Liver (tissue), 9 donors: ENCODE results near the gene CRYBG2. TPM values are rescaled to one million over a fixed set of nuclear protein-coding genes. Genes with fewer than 3 reads are reported as not detected.

ENCODE experiments used
- DNase-seq: peaks from one replicate; pipeline ENCODE4 v3.0.0-alpha.2; 2017; ENCODE audit warnings: low spot score
- H3K27ac ChIP-seq, 2 donors: one replicate each; pipeline ENCODE4 v1.7.0; 2013; ENCODE audit warnings: inconsistent platforms in 2 of 2, low read length in 2 of 2, control low read depth in 1 of 2, low read depth in 1 of 2, mild to moderate bottlenecking in 1 of 2
- H3K27me3 ChIP-seq, 4 donors: one replicate each; pipeline versions ENCODE4 v1.6.1 to v1.7.0; 2013; ENCODE audit warnings: low read length in 3 of 4, inconsistent platforms in 1 of 4, mild to moderate bottlenecking in 1 of 4, moderate library complexity in 1 of 4; ENCODE audit not compliant: control insufficient read depth in 4 of 4, insufficient read depth in 4 of 4
- H3K36me3 ChIP-seq, 4 donors: one replicate each; pipeline versions ENCODE4 v1.6.1 to v1.7.0; 2013; ENCODE audit warnings: low read length in 3 of 4, mild to moderate bottlenecking in 3 of 4, low read depth in 1 of 4, moderate library complexity in 1 of 4; ENCODE audit not compliant: control insufficient read depth in 4 of 4, insufficient read depth in 3 of 4
- H3K4me1 ChIP-seq, 4 donors: one replicate each; pipeline versions ENCODE4 v1.6.1 to v1.7.0; 2013; ENCODE audit warnings: low read length in 3 of 4, mild to moderate bottlenecking in 3 of 4, moderate library complexity in 1 of 4; ENCODE audit not compliant: control insufficient read depth in 4 of 4, insufficient read depth in 4 of 4
- H3K4me3 ChIP-seq, 3 donors: one replicate each; pipeline versions ENCODE4 v1.6.1 to v1.7.0; 2013; ENCODE audit warnings: low read length in 3 of 3, control low read depth in 1 of 3, low read depth in 1 of 3, mild to moderate bottlenecking in 1 of 3
- H3K9ac ChIP-seq, 2 donors: one replicate each; pipeline ENCODE4 v1.7.0; 2013; ENCODE audit warnings: low read length in 2 of 2, mild to moderate bottlenecking in 2 of 2, moderate library complexity in 2 of 2, control low read depth in 1 of 2, low read depth in 1 of 2
- H3K9me3 ChIP-seq, 4 donors: one replicate each; pipeline versions ENCODE4 v1.6.1 to v1.7.0; 2013; ENCODE audit warnings: low read length in 3 of 4; ENCODE audit not compliant: control insufficient read depth in 4 of 4
- EGR1 ChIP-seq, 2 donors: IDR thresholded peaks; 2 replicates each; pipeline ENCODE4 v1.6.1; 2016 to 2018; ENCODE audit warnings: antibody characterized with exemption in 2 of 2, low read depth in 2 of 2
- FOXA1 ChIP-seq: IDR thresholded peaks from 2 replicates; pipeline ENCODE4 v1.6.1; 2016; ENCODE audit warnings: antibody characterized with exemption
- FOXA2 ChIP-seq: IDR thresholded peaks from 2 replicates; pipeline ENCODE4 v1.6.1; 2016; ENCODE audit warnings: antibody characterized with exemption
- GABPA ChIP-seq, 2 donors: IDR thresholded peaks in 1 of 2; conservative IDR thresholded peaks in 1 of 2; 2 replicates each; pipeline ENCODE4 v1.6.1; 2016; ENCODE audit warnings: antibody characterized with exemption in 2 of 2, mild to moderate bottlenecking in 1 of 2, moderate library complexity in 1 of 2
- HNF4A ChIP-seq, 2 donors: conservative IDR thresholded peaks; 2 replicates each; pipeline ENCODE4 v1.6.1; 2016; ENCODE audit warnings: antibody characterized with exemption in 2 of 2, mild to moderate bottlenecking in 2 of 2
- HNF4G ChIP-seq: IDR thresholded peaks from 2 replicates; pipeline ENCODE4 v1.6.1; 2016; ENCODE audit warnings: antibody characterized with exemption
- JUND ChIP-seq, 2 donors: IDR thresholded peaks; 2 replicates each; pipeline ENCODE4 v1.6.1; 2016; ENCODE audit warnings: antibody characterized with exemption in 2 of 2
- NR2F2 ChIP-seq: IDR thresholded peaks from 2 replicates; pipeline ENCODE4 v1.6.1; 2016; ENCODE audit warnings: antibody characterized with exemption
- RAD21 ChIP-seq, 2 donors: IDR thresholded peaks; 2 replicates each; pipeline ENCODE4 v1.6.1; 2016; ENCODE audit warnings: antibody characterized with exemption in 2 of 2, mild to moderate bottlenecking in 2 of 2
- REST ChIP-seq: IDR thresholded peaks from 2 replicates; pipeline ENCODE4 v1.6.1; 2016; ENCODE audit warnings: antibody characterized with exemption, mild to moderate bottlenecking
- RXRA ChIP-seq, 2 donors: IDR thresholded peaks; 2 replicates each; pipeline ENCODE4 v1.6.1; 2017 to 2018; ENCODE audit warnings: antibody characterized with exemption in 2 of 2, mild to moderate bottlenecking in 1 of 2
- TAF1 ChIP-seq: conservative IDR thresholded peaks from 2 replicates; pipeline ENCODE4 v1.6.1; 2016; ENCODE audit warnings: antibody characterized with exemption, mild to moderate bottlenecking
- YY1 ChIP-seq: IDR thresholded peaks from 2 replicates; pipeline ENCODE4 v1.6.1; 2016; ENCODE audit warnings: antibody characterized with exemption, mild to moderate bottlenecking
- ZBTB33 ChIP-seq: IDR thresholded peaks from 2 replicates; pipeline ENCODE4 v1.6.1; 2016; ENCODE audit warnings: antibody characterized with exemption
- WGBS: extraction: QIAGEN DNeasy Blood & Tissue Kit; methylation state at CpG from one replicate; pipeline ENCODE4 v1.1.7; 2013; 5-methylcytosine and 5-hydroxymethylcytosine counted together
- polyA plus RNA-seq, 2 donors: library from polyadenylated mRNA; stranded (reverse) in 1 of 2; unstranded in 1 of 2; fragments of 200-250 nt in 1 of 2; fragments of >200 nt in 1 of 2; fragmentation: Nextera tagmentation in 1 of 2; extraction: Ambion mirVana in 1 of 2; gene quantifications; one replicate each; pipeline versions ENCODE4 v1.2.1 to v1.2.3, GENCODE V29; 2013 to 2015
- total RNA-seq, 2 donors: library from RNA; depleted of rRNA; stranded (reverse); fragments of >200 nt; gene quantifications; one replicate each; pipeline ENCODE4 v1.2.3, GENCODE V29; 2014
- TF ChIP-seq, protein P1 (sequence below): IDR thresholded peaks from 2 replicates; pipeline ENCODE4 v1.6.1; 2016; ENCODE audit warnings: antibody characterized with exemption
- TF ChIP-seq, protein P2 (sequence below): fragments of 150-350 bp; IDR thresholded peaks from 2 replicates; pipeline ENCODE4 v1.5.1; 2017; ENCODE audit warnings: improper control_type of control experiment, low read depth, low read length; ENCODE audit not compliant: missing input control
- donor health status: healthy.
- donor health status: healthy.
- donor health status: healthy.
- donor health status: healthy.
- donor health status: healthy.

Gene CRYBG2
- total and polyA plus RNA-seq, 4 donors = under 0.01 to 0.12 (median under 0.01) TPM; not detected in 1

DNA sequence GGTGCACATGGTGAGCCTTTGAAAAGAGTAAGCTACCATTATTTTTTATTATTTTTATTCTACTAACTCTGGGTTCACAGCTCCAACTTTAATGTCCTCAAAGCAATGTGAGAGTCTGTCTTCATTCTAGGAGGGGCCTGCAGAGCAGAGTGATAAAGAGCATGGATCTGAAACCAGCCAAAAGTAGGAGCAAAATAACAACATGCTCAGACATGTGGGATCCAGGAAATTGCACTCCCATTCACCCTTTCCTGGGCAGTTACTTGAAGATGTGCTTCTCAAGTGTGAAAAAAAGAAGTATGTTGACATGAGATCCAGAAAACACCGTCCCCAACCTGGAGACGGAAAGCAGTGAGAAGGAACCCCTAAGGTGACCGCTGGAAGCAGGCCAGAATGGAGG, 48.0 kb upstream of the CRYBG2 start:
- no peak overlapping the region for H3K9ac ChIP-seq
- no peak overlapping the region for H3K4me3 ChIP-seq
- no peak for TF ChIP-seq EGR1 (IDR thresholded peaks at IDR 0.05; ENCODE audit: low read depth in 2 of 2)
- TF ChIP-seq TAF1 = no peak
- TF ChIP-seq HNF4G = no peak
- TF ChIP-seq NR2F2 = no peak
- no peak for TF ChIP-seq FOXA1
- no peak for TF ChIP-seq GABPA (IDR thresholded peaks at IDR 0.05 in 1 of 2, conservative IDR thresholded peaks at IDR 0.05 in 1 of 2)
- TF ChIP-seq, protein P1, sequence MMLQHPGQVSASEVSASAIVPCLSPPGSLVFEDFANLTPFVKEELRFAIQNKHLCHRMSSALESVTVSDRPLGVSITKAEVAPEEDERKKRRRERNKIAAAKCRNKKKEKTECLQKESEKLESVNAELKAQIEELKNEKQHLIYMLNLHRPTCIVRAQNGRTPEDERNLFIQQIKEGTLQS = no peak
- TF ChIP-seq YY1 = no peak
- TF ChIP-seq, protein P2, sequence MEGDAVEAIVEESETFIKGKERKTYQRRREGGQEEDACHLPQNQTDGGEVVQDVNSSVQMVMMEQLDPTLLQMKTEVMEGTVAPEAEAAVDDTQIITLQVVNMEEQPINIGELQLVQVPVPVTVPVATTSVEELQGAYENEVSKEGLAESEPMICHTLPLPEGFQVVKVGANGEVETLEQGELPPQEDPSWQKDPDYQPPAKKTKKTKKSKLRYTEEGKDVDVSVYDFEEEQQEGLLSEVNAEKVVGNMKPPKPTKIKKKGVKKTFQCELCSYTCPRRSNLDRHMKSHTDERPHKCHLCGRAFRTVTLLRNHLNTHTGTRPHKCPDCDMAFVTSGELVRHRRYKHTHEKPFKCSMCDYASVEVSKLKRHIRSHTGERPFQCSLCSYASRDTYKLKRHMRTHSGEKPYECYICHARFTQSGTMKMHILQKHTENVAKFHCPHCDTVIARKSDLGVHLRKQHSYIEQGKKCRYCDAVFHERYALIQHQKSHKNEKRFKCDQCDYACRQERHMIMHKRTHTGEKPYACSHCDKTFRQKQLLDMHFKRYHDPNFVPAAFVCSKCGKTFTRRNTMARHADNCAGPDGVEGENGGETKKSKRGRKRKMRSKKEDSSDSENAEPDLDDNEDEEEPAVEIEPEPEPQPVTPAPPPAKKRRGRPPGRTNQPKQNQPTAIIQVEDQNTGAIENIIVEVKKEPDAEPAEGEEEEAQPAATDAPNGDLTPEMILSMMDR = no peak
- TF ChIP-seq RXRA (IDR thresholded peaks at IDR 0.05) = no peak
- no peak for TF ChIP-seq RAD21 (IDR thresholded peaks at IDR 0.05)
- TF ChIP-seq ZBTB33 = no peak
- no peak for TF ChIP-seq JUND (IDR thresholded peaks at IDR 0.05)
- TF ChIP-seq FOXA2 = no peak
- TF ChIP-seq HNF4A (conservative IDR thresholded peaks at IDR 0.05) = no peak
- no peak for TF ChIP-seq REST
- H3K36me3 ChIP-seq = no peaks in the 10 kb centered on the region
- DNase-seq = no peak
- 75% methylated on average over 3 of the region's 3 CpGs for WGBS
- H3K4me1 ChIP-seq = no peaks in the 10 kb centered on the region
- H3K9me3 ChIP-seq = no peaks in the 10 kb centered on the region
- no peak overlapping the region for H3K27ac ChIP-seq
- peaks cover 0 to 5% (median 0%) of the 10 kb centered on the region in 4 donors for H3K27me3 ChIP-seq

- H3K4me1 ChIP-seq = no peaks in the 10 kb centered on the region
- no peak overlapping the region for H3K9ac ChIP-seq
- H3K36me3 ChIP-seq = no peaks in the 10 kb centered on the region
- no peak overlapping the region for H3K4me3 ChIP-seq
- WGBS = 78% methylated on average over 3 of the region's 3 CpGs
- H3K9me3 ChIP-seq = no peaks in the 10 kb centered on the region
- DNase-seq = no peak
- H3K27ac ChIP-seq = no peak overlapping the region
- TF ChIP-seq, protein P1 = no peak
- TF ChIP-seq, protein P2 = no peak
- no peak for TF ChIP-seq NR2F2
- TF ChIP-seq JUND (IDR thresholded peaks at IDR 0.05) = no peak
- no peak for TF ChIP-seq TAF1
- TF ChIP-seq HNF4A (conservative IDR thresholded peaks at IDR 0.05) = no peak
- TF ChIP-seq HNF4G = no peak
- TF ChIP-seq RXRA (IDR thresholded peaks at IDR 0.05) = no peak
- H3K27me3 ChIP-seq = peaks cover 0 to 2% (median 0%) of the 10 kb centered on the region in 4 donors
Measured at GRCh38 chr1:26399034-26399433, 45.1 kb upstream of the CRYBG2 start.
